Measurements from ENCODE around the gene COPE.
A peak's percentile ranks its signal among the peaks of the same experiment; 100 is the strongest.

COPE gene

GRCh38 chr19:18866800-18867123 lies 52.4 kb downstream of the COPE start:
- no peak for DNase-seq

- no peak for DNase-seq
Observed at GRCh38 chr19:18865973-18866799, 53.0 kb downstream of the COPE start.

- no peak for DNase-seq
Observed at GRCh38 chr19:18865106-18865972, 53.8 kb downstream of the COPE start.

- DNase-seq: no peak
Observed at GRCh38 chr19:18863843-18864362, 55.3 kb downstream of the COPE start.

GRCh38 chr19:18862976-18863842 lies 56.0 kb downstream of the COPE start:
- DNase-seq: no peak

- no peak for DNase-seq
Observed at GRCh38 chr19:18861917-18862316, 57.3 kb downstream of the COPE start.

- no peak for DNase-seq
Observed at GRCh38 chr19:18861235-18861634, 58.0 kb downstream of the COPE start.

- DNase-seq: no peak
Observed at GRCh38 chr19:18860725-18861124, 58.5 kb downstream of the COPE start.

GRCh38 chr19:18860302-18860700 lies 58.9 kb downstream of the COPE start:
- no peak for DNase-seq

GRCh38 chr19:18859676-18860301 lies 59.4 kb downstream of the COPE start:
- no peak for DNase-seq

- peak in 1 of 2 experiments; percentile 4 for DNase-seq
Observed at GRCh38 chr19:18858906-18859646, 60.1 kb downstream of the COPE start.

GRCh38 chr19:18857223-18857622 lies 62.0 kb downstream of the COPE start:
- no peak for DNase-seq

GRCh38 chr19:18856385-18857126 lies 62.6 kb downstream of the COPE start:
- no peak for DNase-seq

GRCh38 chr19:18855647-18856384 lies 63.4 kb downstream of the COPE start:
- DNase-seq: no peak

GRCh38 chr19:18854982-18855381 lies 64.2 kb downstream of the COPE start:
- DNase-seq: no peak

- DNase-seq: no peak
Observed at GRCh38 chr19:18853755-18854427, 65.3 kb downstream of the COPE start.

- DNase-seq: no peak
Observed at GRCh38 chr19:18852648-18853047, 66.5 kb downstream of the COPE start.

GRCh38 chr19:18851673-18852325 lies 67.4 kb downstream of the COPE start:
- no peak for DNase-seq

Measured in NCI-H2081 (cell line).